HCT116 (cell line): Measurements from ENCODE around the gene ERVW-1. TPM values are rescaled to one million over a fixed set of nuclear protein-coding genes. Genes with fewer than 3 reads are reported as not detected.

Source experiments
- ATAC-seq: fragments of 200-7000 bp; cut with Tn5 transposase; 2 replicates; pipeline ENCODE4 v1.9.1; 2020; ENCODE audit warnings: mild to moderate bottlenecking, moderate library complexity
- BruUV-seq: library from RNA; stranded (reverse); fragments of 400-500 nt; replicated peaks from 2 replicates; lab custom pipeline; 2021; lab: Mats Ljungman, UMichigan
- CTCF ChIA-PET: fragments of 300-600 bp; sonication (Branson Sonifier 250); formaldehyde crosslinking; loops from one replicate; lab custom pipeline; 2021; ENCODE audit warnings: antibody characterized with exemption; lab: Charles Lee
- POLR2A ChIA-PET: fragments of 300-600, 350-600 bp; sonication (Branson Sonifier 250); formaldehyde crosslinking; loops from one replicate; lab custom pipeline; 2021; ENCODE audit warnings: antibody characterized with exemption; lab: Charles Lee
- RAD21 ChIA-PET, 2 experiments: fragments of 300-600 bp; sonication (Branson Sonifier 250); formaldehyde crosslinking; loops; one replicate each; lab custom pipeline; 2023; ENCODE audit warnings: low total read pairs in 2 of 2; ENCODE audit not compliant: uncharacterized antibody in 2 of 2, unreplicated experiment in 2 of 2, low non-redundant PET in 1 of 2; lab: Charles Lee
- DNase-seq: peaks from one replicate; pipeline ENCODE4 v3.0.0-alpha.2; 2010; ENCODE audit warnings: low read depth, low spot score
- H2AFZ ChIP-seq: fragments of 200-600 bp; shearing (Covaris generic), sonication (generic); 2 replicates; pipeline ENCODE4 v1.6.1; 2017; ENCODE audit warnings: low read depth, mixed run types, mixed read lengths, antibody characterized with exemption, low read length; ENCODE audit not compliant: poor library complexity, severe bottlenecking
- H3K27ac ChIP-seq: 2 replicates; pipeline ENCODE4 v1.5.1; 2012; ENCODE audit warnings: low read depth, low read length
- H3K27me3 ChIP-seq: fragments of 200-600 bp; sonication (generic); 2 replicates; pipeline ENCODE4 v1.6.1; 2016; ENCODE audit warnings: mixed run types, low read length, mixed read lengths; ENCODE audit not compliant: insufficient read depth
- H3K36me3 ChIP-seq, 2 experiments: fragments of 200-500 bp in 1 of 2; fragments of 200-600 bp in 1 of 2; sonication (Bioruptor generic) in 1 of 2; sonication (generic) in 1 of 2; 2 replicates each; pipeline versions ENCODE4 v1.5.1 to v1.6.1; 2014 to 2016; ENCODE audit warnings: low read length in 2 of 2, inconsistent platforms in 1 of 2, mixed read lengths in 1 of 2, mixed run types in 1 of 2; ENCODE audit not compliant: insufficient read depth in 2 of 2, control insufficient read depth in 1 of 2
- H3K4me1 ChIP-seq, 2 experiments: fragments of 200-600 bp in 1 of 2; sonication (generic) in 1 of 2; 2 replicates each; pipeline versions ENCODE4 v1.5.1 to v1.6.1; 2012 to 2017; ENCODE audit warnings: low read length in 2 of 2, inconsistent platforms in 1 of 2, mild to moderate bottlenecking in 1 of 2, mixed read lengths in 1 of 2, mixed run types in 1 of 2, moderate library complexity in 1 of 2; ENCODE audit not compliant: insufficient read depth in 2 of 2, control insufficient read depth in 1 of 2
- H3K4me2 ChIP-seq: fragments of 200-600 bp; sonication (generic); 2 replicates; pipeline ENCODE4 v1.6.1; 2017; ENCODE audit warnings: mixed run types, low read length, mixed read lengths
- H3K4me3 ChIP-seq, 2 experiments: fragments of 200-600 bp in 1 of 2; sonication (generic) in 1 of 2; replicated peaks in 1 of 2; 2 replicates each; pipeline ENCODE4 v1.5.1; 2011 to 2016; ENCODE audit warnings: low read length in 2 of 2, control low read depth in 1 of 2, low read depth in 1 of 2, mild to moderate bottlenecking in 1 of 2, mixed read lengths in 1 of 2, mixed run types in 1 of 2
- H3K79me2 ChIP-seq: fragments of 200-600 bp; sonication (generic); 2 replicates; pipeline ENCODE4 v1.6.1; 2017; ENCODE audit warnings: mild to moderate bottlenecking, mixed run types, low read length, moderate library complexity, mixed read lengths; ENCODE audit not compliant: insufficient read depth
- H3K9ac ChIP-seq: fragments of 200-600 bp; sonication (generic); 2 replicates; pipeline ENCODE4 v1.6.1; 2016; ENCODE audit warnings: low read length, mixed read lengths
- H3K9me2 ChIP-seq: fragments of 200-600 bp; sonication (generic), shearing (Covaris generic); 2 replicates; pipeline ENCODE4 v1.6.1; 2017; ENCODE audit warnings: mixed run types, mild to moderate bottlenecking, moderate library complexity; ENCODE audit not compliant: insufficient read depth
- H3K9me3 ChIP-seq, 2 experiments: fragments of 200-500 bp in 1 of 2; fragments of 200-600 bp in 1 of 2; sonication (Bioruptor generic) in 1 of 2; sonication (generic) in 1 of 2; 2 replicates each; pipeline ENCODE4 v1.6.1; 2014 to 2017; ENCODE audit warnings: low read length in 2 of 2, mixed read lengths in 2 of 2, inconsistent platforms in 1 of 2, low read depth in 1 of 2, mild to moderate bottlenecking in 1 of 2, mixed run types in 1 of 2, moderate library complexity in 1 of 2; ENCODE audit not compliant: control insufficient read depth in 1 of 2, insufficient read depth in 1 of 2
- H4K20me1 ChIP-seq: fragments of 200-600 bp; sonication (generic), shearing (Covaris generic); 2 replicates; pipeline ENCODE4 v1.6.1; 2017; ENCODE audit warnings: mixed run types, mild to moderate bottlenecking, moderate library complexity; ENCODE audit not compliant: insufficient read depth
- CBX3 ChIP-seq: IDR thresholded peaks from 2 replicates; pipeline ENCODE4 v1.6.1; 2012; ENCODE audit warnings: low read depth
- EGR1 ChIP-seq: IDR thresholded peaks from 2 replicates; pipeline ENCODE4 v1.6.1; 2012; ENCODE audit warnings: low read depth
- EZH2phosphoT487 ChIP-seq: fragments of 200-600 bp; IDR thresholded peaks from 2 replicates; pipeline ENCODE4 v1.6.1; 2018; ENCODE audit warnings: antibody characterized with exemption, borderline replicate concordance
- FOSL1 ChIP-seq: IDR thresholded peaks from 2 replicates; pipeline ENCODE4 v1.6.1; 2012; ENCODE audit warnings: low read depth
- JUND ChIP-seq: IDR thresholded peaks from 2 replicates; pipeline ENCODE4 v1.6.1; 2012
- POLR2AphosphoS5 ChIP-seq: IDR thresholded peaks from 2 replicates; pipeline ENCODE4 v1.6.1; 2011; ENCODE audit warnings: mild to moderate bottlenecking, low read depth, low read length, moderate library complexity
- RAD21 ChIP-seq: IDR thresholded peaks from 2 replicates; pipeline ENCODE4 v1.6.1; 2012; ENCODE audit warnings: low read depth, mild to moderate bottlenecking
- SIN3A ChIP-seq: IDR thresholded peaks from 2 replicates; pipeline ENCODE4 v1.6.1; 2012; ENCODE audit warnings: low read depth
- SP1 ChIP-seq: IDR thresholded peaks from 2 replicates; pipeline ENCODE4 v1.6.1; 2012; ENCODE audit warnings: low read depth
- SRF ChIP-seq: IDR thresholded peaks from 2 replicates; pipeline ENCODE4 v1.6.1; 2012; ENCODE audit warnings: low read depth
- TCF7L2 ChIP-seq: IDR thresholded peaks from 2 replicates; pipeline ENCODE4 v1.7.0; 2011; ENCODE audit warnings: borderline replicate concordance, inconsistent platforms; ENCODE audit not compliant: insufficient read depth, insufficient read length; ENCODE audit errors: extremely low read depth
- YY1 ChIP-seq: IDR thresholded peaks from 2 replicates; pipeline ENCODE4 v1.6.1; 2011; ENCODE audit warnings: low read length, low read depth, moderate library complexity, mild to moderate bottlenecking; ENCODE audit not compliant: insufficient replicate concordance; ENCODE audit errors: extremely low read depth
- ZFX ChIP-seq: fragments of 450-650 bp; IDR thresholded peaks from 2 replicates; pipeline ENCODE4 v1.6.1; 2017
- ZNF274 ChIP-seq: fragments of 200-500 bp; sonication (Bioruptor generic); IDR thresholded peaks from 2 replicates; pipeline ENCODE4 v1.6.1; 2014; ENCODE audit warnings: mild to moderate bottlenecking, low read depth, low read length, inconsistent platforms
- intact Hi-C: fragments of 100-400 bp; cut with micrococcal nuclease; formaldehyde crosslinking; loops from 2 replicates; pipeline ENCODE4 v1.10.0; 2022
- total RNA-seq: library from RNA; stranded (reverse); gene quantifications from one replicate; pipeline ENCODE4 v1.2.1, GENCODE V29; 2021; ENCODE audit not compliant: unreplicated experiment
- TF ChIP-seq, protein P1 (sequence below): IDR thresholded peaks from 2 replicates; pipeline ENCODE4 v1.6.1; 2012
- TF ChIP-seq, protein P2 (sequence below): IDR thresholded peaks from 2 replicates; pipeline ENCODE4 v1.6.1; 2012
- TF ChIP-seq, protein P3 (sequence below): IDR thresholded peaks from 2 replicates; pipeline ENCODE4 v1.6.1; 2011; ENCODE audit warnings: mild to moderate bottlenecking, low read length, moderate library complexity; ENCODE audit not compliant: insufficient replicate concordance; ENCODE audit errors: extremely low read depth
- TF ChIP-seq, protein P4 (sequence below): IDR thresholded peaks from 2 replicates; pipeline ENCODE4 v1.6.1; 2012; ENCODE audit warnings: low read depth
- TF ChIP-seq, protein P5 (sequence below), 3 experiments: fragments of 200-600 bp in 1 of 3; sonication (generic) in 1 of 3; IDR thresholded peaks in 2 of 3; conservative IDR thresholded peaks in 1 of 3; 2 replicates each; pipeline ENCODE4 v1.5.1; 2012 to 2017; ENCODE audit warnings: low read depth in 2 of 3, low read length in 2 of 3, antibody characterized with exemption in 1 of 3, borderline replicate concordance in 1 of 3, control low read depth in 1 of 3, mild to moderate bottlenecking in 1 of 3, mixed read lengths in 1 of 3, mixed run types in 1 of 3, moderate library complexity in 1 of 3; ENCODE audit not compliant: insufficient read depth in 1 of 3

ERVW-1 gene
- total RNA-seq, 1 experiment from 2014 or later, result not detected

DNA sequence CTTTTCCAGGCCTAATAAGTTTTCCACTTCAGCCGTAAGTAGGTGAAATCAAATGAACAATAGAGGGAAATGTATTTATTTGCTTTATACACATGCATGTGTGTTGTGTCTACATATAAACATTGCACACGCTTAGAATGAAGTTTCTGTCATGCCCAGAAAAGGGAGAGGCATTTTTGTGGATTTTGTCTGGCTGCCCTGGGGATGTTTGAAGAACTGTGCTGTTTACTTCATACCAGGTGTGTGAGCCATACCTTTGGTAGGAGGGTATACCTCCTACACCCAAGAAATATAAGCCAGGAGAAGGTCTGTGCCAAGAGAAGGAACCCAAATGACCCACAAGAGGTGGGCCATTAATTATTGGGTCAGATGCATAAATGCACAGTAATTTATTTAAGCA, 17.6 kb downstream of the ERVW-1 start:
- H3K9me2 ChIP-seq, result no peaks in the 10 kb centered on the region
- BruUV-seq, result no TSS peak
- H3K4me1 ChIP-seq, result no peaks in the 10 kb centered on the region
- H2AFZ ChIP-seq, result no peak overlapping the region
- no peak overlapping the region for H3K4me2 ChIP-seq
- no peak overlapping the region for H3K4me3 ChIP-seq
- no peaks in the 10 kb centered on the region for H4K20me1 ChIP-seq
- H3K27ac ChIP-seq, result no peak overlapping the region
- TF ChIP-seq, protein P1, sequence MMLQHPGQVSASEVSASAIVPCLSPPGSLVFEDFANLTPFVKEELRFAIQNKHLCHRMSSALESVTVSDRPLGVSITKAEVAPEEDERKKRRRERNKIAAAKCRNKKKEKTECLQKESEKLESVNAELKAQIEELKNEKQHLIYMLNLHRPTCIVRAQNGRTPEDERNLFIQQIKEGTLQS, result no peak
- TF ChIP-seq SRF (no peak), CBX3 (no peak), SIN3A (no peak), POLR2AphosphoS5 (no peak), ZFX (no peak), RAD21 (no peak), YY1 (no peak), EGR1 (no peak), JUND (no peak), ZNF274 (no peak), FOSL1 (no peak), EZH2phosphoT487 (no peak), SP1 (no peak), TCF7L2 (no peak)
- TF ChIP-seq, protein P2, sequence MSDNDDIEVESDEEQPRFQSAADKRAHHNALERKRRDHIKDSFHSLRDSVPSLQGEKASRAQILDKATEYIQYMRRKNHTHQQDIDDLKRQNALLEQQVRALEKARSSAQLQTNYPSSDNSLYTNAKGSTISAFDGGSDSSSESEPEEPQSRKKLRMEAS, result no peak
- TF ChIP-seq, protein P3, sequence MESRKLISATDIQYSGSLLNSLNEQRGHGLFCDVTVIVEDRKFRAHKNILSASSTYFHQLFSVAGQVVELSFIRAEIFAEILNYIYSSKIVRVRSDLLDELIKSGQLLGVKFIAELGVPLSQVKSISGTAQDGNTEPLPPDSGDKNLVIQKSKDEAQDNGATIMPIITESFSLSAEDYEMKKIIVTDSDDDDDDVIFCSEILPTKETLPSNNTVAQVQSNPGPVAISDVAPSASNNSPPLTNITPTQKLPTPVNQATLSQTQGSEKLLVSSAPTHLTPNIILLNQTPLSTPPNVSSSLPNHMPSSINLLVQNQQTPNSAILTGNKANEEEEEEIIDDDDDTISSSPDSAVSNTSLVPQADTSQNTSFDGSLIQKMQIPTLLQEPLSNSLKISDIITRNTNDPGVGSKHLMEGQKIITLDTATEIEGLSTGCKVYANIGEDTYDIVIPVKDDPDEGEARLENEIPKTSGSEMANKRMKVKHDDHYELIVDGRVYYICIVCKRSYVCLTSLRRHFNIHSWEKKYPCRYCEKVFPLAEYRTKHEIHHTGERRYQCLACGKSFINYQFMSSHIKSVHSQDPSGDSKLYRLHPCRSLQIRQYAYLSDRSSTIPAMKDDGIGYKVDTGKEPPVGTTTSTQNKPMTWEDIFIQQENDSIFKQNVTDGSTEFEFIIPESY, result no peak
- TF ChIP-seq, protein P4, sequence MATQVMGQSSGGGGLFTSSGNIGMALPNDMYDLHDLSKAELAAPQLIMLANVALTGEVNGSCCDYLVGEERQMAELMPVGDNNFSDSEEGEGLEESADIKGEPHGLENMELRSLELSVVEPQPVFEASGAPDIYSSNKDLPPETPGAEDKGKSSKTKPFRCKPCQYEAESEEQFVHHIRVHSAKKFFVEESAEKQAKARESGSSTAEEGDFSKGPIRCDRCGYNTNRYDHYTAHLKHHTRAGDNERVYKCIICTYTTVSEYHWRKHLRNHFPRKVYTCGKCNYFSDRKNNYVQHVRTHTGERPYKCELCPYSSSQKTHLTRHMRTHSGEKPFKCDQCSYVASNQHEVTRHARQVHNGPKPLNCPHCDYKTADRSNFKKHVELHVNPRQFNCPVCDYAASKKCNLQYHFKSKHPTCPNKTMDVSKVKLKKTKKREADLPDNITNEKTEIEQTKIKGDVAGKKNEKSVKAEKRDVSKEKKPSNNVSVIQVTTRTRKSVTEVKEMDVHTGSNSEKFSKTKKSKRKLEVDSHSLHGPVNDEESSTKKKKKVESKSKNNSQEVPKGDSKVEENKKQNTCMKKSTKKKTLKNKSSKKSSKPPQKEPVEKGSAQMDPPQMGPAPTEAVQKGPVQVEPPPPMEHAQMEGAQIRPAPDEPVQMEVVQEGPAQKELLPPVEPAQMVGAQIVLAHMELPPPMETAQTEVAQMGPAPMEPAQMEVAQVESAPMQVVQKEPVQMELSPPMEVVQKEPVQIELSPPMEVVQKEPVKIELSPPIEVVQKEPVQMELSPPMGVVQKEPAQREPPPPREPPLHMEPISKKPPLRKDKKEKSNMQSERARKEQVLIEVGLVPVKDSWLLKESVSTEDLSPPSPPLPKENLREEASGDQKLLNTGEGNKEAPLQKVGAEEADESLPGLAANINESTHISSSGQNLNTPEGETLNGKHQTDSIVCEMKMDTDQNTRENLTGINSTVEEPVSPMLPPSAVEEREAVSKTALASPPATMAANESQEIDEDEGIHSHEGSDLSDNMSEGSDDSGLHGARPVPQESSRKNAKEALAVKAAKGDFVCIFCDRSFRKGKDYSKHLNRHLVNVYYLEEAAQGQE, result no peak
- TF ChIP-seq, protein P5, sequence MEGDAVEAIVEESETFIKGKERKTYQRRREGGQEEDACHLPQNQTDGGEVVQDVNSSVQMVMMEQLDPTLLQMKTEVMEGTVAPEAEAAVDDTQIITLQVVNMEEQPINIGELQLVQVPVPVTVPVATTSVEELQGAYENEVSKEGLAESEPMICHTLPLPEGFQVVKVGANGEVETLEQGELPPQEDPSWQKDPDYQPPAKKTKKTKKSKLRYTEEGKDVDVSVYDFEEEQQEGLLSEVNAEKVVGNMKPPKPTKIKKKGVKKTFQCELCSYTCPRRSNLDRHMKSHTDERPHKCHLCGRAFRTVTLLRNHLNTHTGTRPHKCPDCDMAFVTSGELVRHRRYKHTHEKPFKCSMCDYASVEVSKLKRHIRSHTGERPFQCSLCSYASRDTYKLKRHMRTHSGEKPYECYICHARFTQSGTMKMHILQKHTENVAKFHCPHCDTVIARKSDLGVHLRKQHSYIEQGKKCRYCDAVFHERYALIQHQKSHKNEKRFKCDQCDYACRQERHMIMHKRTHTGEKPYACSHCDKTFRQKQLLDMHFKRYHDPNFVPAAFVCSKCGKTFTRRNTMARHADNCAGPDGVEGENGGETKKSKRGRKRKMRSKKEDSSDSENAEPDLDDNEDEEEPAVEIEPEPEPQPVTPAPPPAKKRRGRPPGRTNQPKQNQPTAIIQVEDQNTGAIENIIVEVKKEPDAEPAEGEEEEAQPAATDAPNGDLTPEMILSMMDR (IDR thresholded peaks at IDR 0.05 in 2 of 3, conservative IDR thresholded peaks at IDR 0.05 in 1 of 3; ENCODE audit: borderline replicate concordance in 1 of 3, insufficient read depth in 1 of 3, low read depth in 2 of 3, low read length in 2 of 3), result no peak
- no peaks in the 10 kb centered on the region for H3K9me3 ChIP-seq
- POLR2A ChIA-PET, result no interaction called here
- DNase-seq, result no peak
- no peaks in the 10 kb centered on the region for H3K27me3 ChIP-seq
- no peak overlapping the region for H3K9ac ChIP-seq
- ATAC-seq, result no peak
- intact Hi-C loops, result no loop called here
- H3K79me2 ChIP-seq, result no peaks in the 10 kb centered on the region
- CTCF ChIA-PET, result interaction anchor here (0.7 to 2.2 kb wide), 3 partner anchors 12 to 420 kb away, joined by 4 to 24 read pairs (median 8); partner anchors contain the start of gene GATAD1
- RAD21 ChIA-PET, result no interaction called here
- H3K36me3 ChIP-seq, result peaks cover 9 to 15% of the 10 kb centered on the region in 2 experiments; a peak in 3 of 4 replicates
